ENCODE results near the gene HDAC4. TPM values are rescaled to one million over a fixed set of nuclear protein-coding genes. Genes with fewer than 3 reads are reported as not detected.

HDAC4 gene
- total and polyA plus RNA-seq, 2 donors from 2014 or later = 2.2 to 56.8 TPM

- peaks cover 2 to 20% (median 15%) of the 10 kb centered on the region in 3 donors for H3K36me3 ChIP-seq (ENCODE audit: control insufficient read depth in 2 of 3, insufficient read depth in 3 of 3, low read length in 3 of 3)
- peak in 3 of 5 donors; percentile 37 to 46 (median 45) for DNase-seq
- FAIRE-seq = no peak
- H3K9ac ChIP-seq (ENCODE audit: low read length in 3 of 3) = no peak overlapping the region
- H3K4me1 ChIP-seq (ENCODE audit: control insufficient read depth in 2 of 3, insufficient read depth in 2 of 3, low read depth in 1 of 3, low read length in 3 of 3) = no peaks in the 10 kb centered on the region
- intact Hi-C loops (cut with DNase I) = no loop called here
- H3K4me3 ChIP-seq (ENCODE audit: low read length in 3 of 3) = no peak overlapping the region
- no peaks in the 10 kb centered on the region for H3K27me3 ChIP-seq (ENCODE audit: control insufficient read depth, insufficient read depth, low read length)
- no peaks in the 10 kb centered on the region for H3K9me3 ChIP-seq (ENCODE audit: control insufficient read depth in 2 of 3, insufficient read depth in 1 of 3, low read length in 3 of 3)
- H3K27ac ChIP-seq (ENCODE audit: low read depth in 2 of 2, low read length in 2 of 2) = no peak overlapping the region
- no peak for TF ChIP-seq CTCF (IDR thresholded peaks at IDR 0.05; ENCODE audit: borderline replicate concordance, extremely low read depth, insufficient read depth)
Observed at GRCh38 chr2:239127513-239127912, 273.3 kb downstream of the HDAC4 start.

GRCh38 chr2:239125726-239126675 is 274.8 kb downstream of the HDAC4 start:
- H3K27me3 ChIP-seq (ENCODE audit: control insufficient read depth, insufficient read depth, low read length) = no peaks in the 10 kb centered on the region
- H3K36me3 ChIP-seq (ENCODE audit: control insufficient read depth in 2 of 3, insufficient read depth in 3 of 3, low read length in 3 of 3) = peaks cover 2 to 20% (median 11%) of the 10 kb centered on the region in 3 donors
- H3K9me3 ChIP-seq (ENCODE audit: control insufficient read depth in 2 of 3, insufficient read depth in 1 of 3, low read length in 3 of 3) = no peaks in the 10 kb centered on the region
- intact Hi-C loops (cut with DNase I) = no loop called here
- TF ChIP-seq CTCF (IDR thresholded peaks at IDR 0.05; ENCODE audit: borderline replicate concordance, extremely low read depth, insufficient read depth) = no peak
- H3K4me3 ChIP-seq (ENCODE audit: low read length in 3 of 3) = no peak overlapping the region
- H3K27ac ChIP-seq (ENCODE audit: low read depth in 2 of 2, low read length in 2 of 2) = no peak overlapping the region
- DNase-seq (no peak), FAIRE-seq (no peak)
- H3K9ac ChIP-seq (ENCODE audit: low read length in 3 of 3) = no peak overlapping the region
- H3K4me1 ChIP-seq (ENCODE audit: control insufficient read depth in 2 of 3, insufficient read depth in 2 of 3, low read depth in 1 of 3, low read length in 3 of 3) = no peaks in the 10 kb centered on the region

- Histone ChIP-seq H3K27me3 (ENCODE audit: control insufficient read depth, insufficient read depth, low read length) (no peaks in the 10 kb centered on the region), H3K36me3 (ENCODE audit: control insufficient read depth in 2 of 3, insufficient read depth in 3 of 3, low read length in 3 of 3) (peaks cover 2 to 17% (median 11%) of the 10 kb centered on the region in 3 donors), H3K9ac (ENCODE audit: low read length in 3 of 3) (no peak overlapping the region), H3K27ac (ENCODE audit: low read depth in 2 of 2, low read length in 2 of 2) (no peak overlapping the region), H3K9me3 (ENCODE audit: control insufficient read depth in 2 of 3, insufficient read depth in 1 of 3, low read length in 3 of 3) (no peaks in the 10 kb centered on the region), H3K4me1 (ENCODE audit: control insufficient read depth in 2 of 3, insufficient read depth in 2 of 3, low read depth in 1 of 3, low read length in 3 of 3) (no peaks in the 10 kb centered on the region), H3K4me3 (ENCODE audit: low read length in 3 of 3) (no peak overlapping the region)
- DNase-seq = no peak
- intact Hi-C loops (cut with DNase I) = no loop called here
- no peak for TF ChIP-seq CTCF (IDR thresholded peaks at IDR 0.05; ENCODE audit: borderline replicate concordance, extremely low read depth, insufficient read depth)
- FAIRE-seq = no peak
Observed at GRCh38 chr2:239124152-239124899, 276.5 kb downstream of the HDAC4 start.
